ENCODE measurements around the gene HS3ST4.

Gene HS3ST4

DNA sequence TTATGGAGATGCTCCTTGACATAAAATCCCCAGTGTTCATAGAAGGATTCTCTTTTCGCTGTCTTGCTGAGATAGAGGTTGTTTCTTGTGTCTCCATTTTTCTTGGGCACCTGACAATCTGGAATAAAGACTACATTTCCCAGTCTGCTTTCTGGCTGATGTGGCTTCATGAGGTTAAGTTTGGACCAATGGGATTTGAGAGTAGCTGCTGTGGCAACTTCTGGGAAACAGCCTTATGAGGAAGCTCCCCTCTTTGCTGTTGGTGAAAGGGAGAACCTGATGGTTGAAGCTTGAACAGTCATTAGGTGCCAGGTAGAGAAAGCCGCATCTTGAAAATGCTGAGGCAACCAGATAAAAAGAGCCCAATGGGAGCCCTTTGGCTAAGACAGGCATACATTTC lies 24.4 kb downstream of the HS3ST4 start:
- H3K9me3 ChIP-seq (ENCODE audit: insufficient read depth, low read length): no peaks in the 10 kb centered on the region
- no peak overlapping the region for H2AFZ ChIP-seq (ENCODE audit: low read depth, low read length)
- H3K79me2 ChIP-seq (ENCODE audit: low read length): no peaks in the 10 kb centered on the region
- H3K4me1 ChIP-seq (ENCODE audit: low read length): no peaks in the 10 kb centered on the region
- H3K36me3 ChIP-seq (replicated peaks; ENCODE audit: low read depth, low read length): no peaks in the 10 kb centered on the region
- H3K9ac ChIP-seq (ENCODE audit: low read length): no peak overlapping the region
- H4K20me1 ChIP-seq (ENCODE audit: insufficient read depth, low read length): no peaks in the 10 kb centered on the region
- H3K4me2 ChIP-seq (ENCODE audit: low read length): no peak overlapping the region
- no peak overlapping the region for H3K4me3 ChIP-seq (ENCODE audit: low read length)
- H3K27me3 ChIP-seq (ENCODE audit: low read depth, low read length): 0 out of 2 replicates have a peak, but pooled peaks cover 9% of the 10 kb centered on the region
- TF ChIP-seq, protein P1, sequence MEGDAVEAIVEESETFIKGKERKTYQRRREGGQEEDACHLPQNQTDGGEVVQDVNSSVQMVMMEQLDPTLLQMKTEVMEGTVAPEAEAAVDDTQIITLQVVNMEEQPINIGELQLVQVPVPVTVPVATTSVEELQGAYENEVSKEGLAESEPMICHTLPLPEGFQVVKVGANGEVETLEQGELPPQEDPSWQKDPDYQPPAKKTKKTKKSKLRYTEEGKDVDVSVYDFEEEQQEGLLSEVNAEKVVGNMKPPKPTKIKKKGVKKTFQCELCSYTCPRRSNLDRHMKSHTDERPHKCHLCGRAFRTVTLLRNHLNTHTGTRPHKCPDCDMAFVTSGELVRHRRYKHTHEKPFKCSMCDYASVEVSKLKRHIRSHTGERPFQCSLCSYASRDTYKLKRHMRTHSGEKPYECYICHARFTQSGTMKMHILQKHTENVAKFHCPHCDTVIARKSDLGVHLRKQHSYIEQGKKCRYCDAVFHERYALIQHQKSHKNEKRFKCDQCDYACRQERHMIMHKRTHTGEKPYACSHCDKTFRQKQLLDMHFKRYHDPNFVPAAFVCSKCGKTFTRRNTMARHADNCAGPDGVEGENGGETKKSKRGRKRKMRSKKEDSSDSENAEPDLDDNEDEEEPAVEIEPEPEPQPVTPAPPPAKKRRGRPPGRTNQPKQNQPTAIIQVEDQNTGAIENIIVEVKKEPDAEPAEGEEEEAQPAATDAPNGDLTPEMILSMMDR (IDR thresholded peaks at IDR 0.05; ENCODE audit: low read depth, low read length): no peak
- TF ChIP-seq EZH2phosphoT487 (IDR thresholded peaks at IDR 0.05; ENCODE audit: low read depth): no peak
- H3K27ac ChIP-seq (ENCODE audit: low read length): no peak overlapping the region

DNA sequence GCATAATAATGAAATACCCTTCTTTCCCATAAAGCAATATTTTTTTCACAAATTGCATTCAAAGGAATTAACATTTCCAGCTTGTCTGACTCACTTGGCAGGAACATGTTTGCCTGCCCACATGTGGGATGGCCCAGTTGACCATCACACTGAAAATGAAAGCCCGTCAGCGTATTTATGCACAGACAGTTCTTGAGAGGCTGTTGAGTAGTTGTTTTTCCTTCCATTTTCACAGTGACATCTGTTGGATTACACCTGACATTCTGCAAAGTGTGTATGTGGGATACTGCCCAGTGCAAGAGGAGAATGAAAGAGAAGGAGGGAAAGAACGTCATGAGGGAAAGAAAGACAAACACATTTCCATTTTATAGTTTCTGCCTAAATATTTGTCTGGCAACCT lies 29.7 kb downstream of the HS3ST4 start:
- H3K27me3 ChIP-seq (ENCODE audit: low read depth, low read length): 0 out of 2 replicates have a peak, but pooled peaks cover 9% of the 10 kb centered on the region
- no peak overlapping the region for H3K27ac ChIP-seq (ENCODE audit: low read length)
- H3K9me3 ChIP-seq (ENCODE audit: insufficient read depth, low read length): no peaks in the 10 kb centered on the region
- no peaks in the 10 kb centered on the region for H4K20me1 ChIP-seq (ENCODE audit: insufficient read depth, low read length)
- H3K4me2 ChIP-seq (ENCODE audit: low read length): no peak overlapping the region
- no peak overlapping the region for H2AFZ ChIP-seq (ENCODE audit: low read depth, low read length)
- no peak overlapping the region for H3K9ac ChIP-seq (ENCODE audit: low read length)
- no peak overlapping the region for H3K4me3 ChIP-seq (ENCODE audit: low read length)
- H3K79me2 ChIP-seq (ENCODE audit: low read length): no peaks in the 10 kb centered on the region
- no peaks in the 10 kb centered on the region for H3K36me3 ChIP-seq (replicated peaks; ENCODE audit: low read depth, low read length)
- no peaks in the 10 kb centered on the region for H3K4me1 ChIP-seq (ENCODE audit: low read length)
- TF ChIP-seq, protein P1 (IDR thresholded peaks at IDR 0.05; ENCODE audit: low read depth, low read length): no peak
- no peak for TF ChIP-seq EZH2phosphoT487 (IDR thresholded peaks at IDR 0.05; ENCODE audit: low read depth)

DNA sequence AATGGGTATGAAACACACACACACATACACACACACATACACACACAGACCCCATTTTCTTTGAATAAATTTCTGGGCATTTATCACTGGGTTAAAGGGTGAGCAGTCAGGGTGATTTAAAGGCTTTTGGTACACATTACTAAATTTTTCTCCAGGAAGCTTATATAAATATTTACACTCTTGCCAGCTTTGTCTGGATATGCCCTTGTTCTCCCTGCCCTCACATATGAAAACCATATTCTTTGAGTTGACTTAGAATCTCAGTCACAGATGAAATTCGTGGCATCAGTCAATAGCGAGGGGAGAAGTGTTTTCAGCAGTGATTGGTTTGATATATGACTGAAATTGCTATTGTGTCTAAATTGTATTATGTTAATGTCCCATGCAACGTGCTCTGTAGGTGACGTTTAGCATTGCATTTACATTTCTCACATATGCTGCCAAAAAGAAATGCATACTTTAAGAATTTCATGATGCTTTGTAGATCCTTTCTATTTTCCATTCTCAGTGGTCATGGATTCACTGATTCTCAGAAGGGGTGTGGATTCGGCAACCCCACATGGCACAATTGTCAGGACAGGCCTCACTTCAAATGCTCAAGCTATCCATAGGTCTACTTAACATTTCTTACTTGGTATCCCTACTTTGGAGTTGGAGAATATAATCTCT lies 34.8 kb downstream of the HS3ST4 start:
- Histone ChIP-seq H3K27me3 (ENCODE audit: low read depth, low read length) (no peaks in the 10 kb centered on the region), H3K4me1 (ENCODE audit: low read length) (no peaks in the 10 kb centered on the region), H3K36me3 (replicated peaks; ENCODE audit: low read depth, low read length) (no peaks in the 10 kb centered on the region), H3K4me3 (ENCODE audit: low read length) (no peak overlapping the region), H3K9me3 (ENCODE audit: insufficient read depth, low read length) (no peaks in the 10 kb centered on the region), H3K79me2 (ENCODE audit: low read length) (no peaks in the 10 kb centered on the region), H2AFZ (ENCODE audit: low read depth, low read length) (no peak overlapping the region), H3K27ac (ENCODE audit: low read length) (no peak overlapping the region), H3K9ac (ENCODE audit: low read length) (no peak overlapping the region), H3K4me2 (ENCODE audit: low read length) (no peak overlapping the region), H4K20me1 (ENCODE audit: insufficient read depth, low read length) (no peaks in the 10 kb centered on the region)
- TF ChIP-seq EZH2phosphoT487 (IDR thresholded peaks at IDR 0.05; ENCODE audit: low read depth): no peak
- TF ChIP-seq, protein P1 (IDR thresholded peaks at IDR 0.05; ENCODE audit: low read depth, low read length): no peak

DNA sequence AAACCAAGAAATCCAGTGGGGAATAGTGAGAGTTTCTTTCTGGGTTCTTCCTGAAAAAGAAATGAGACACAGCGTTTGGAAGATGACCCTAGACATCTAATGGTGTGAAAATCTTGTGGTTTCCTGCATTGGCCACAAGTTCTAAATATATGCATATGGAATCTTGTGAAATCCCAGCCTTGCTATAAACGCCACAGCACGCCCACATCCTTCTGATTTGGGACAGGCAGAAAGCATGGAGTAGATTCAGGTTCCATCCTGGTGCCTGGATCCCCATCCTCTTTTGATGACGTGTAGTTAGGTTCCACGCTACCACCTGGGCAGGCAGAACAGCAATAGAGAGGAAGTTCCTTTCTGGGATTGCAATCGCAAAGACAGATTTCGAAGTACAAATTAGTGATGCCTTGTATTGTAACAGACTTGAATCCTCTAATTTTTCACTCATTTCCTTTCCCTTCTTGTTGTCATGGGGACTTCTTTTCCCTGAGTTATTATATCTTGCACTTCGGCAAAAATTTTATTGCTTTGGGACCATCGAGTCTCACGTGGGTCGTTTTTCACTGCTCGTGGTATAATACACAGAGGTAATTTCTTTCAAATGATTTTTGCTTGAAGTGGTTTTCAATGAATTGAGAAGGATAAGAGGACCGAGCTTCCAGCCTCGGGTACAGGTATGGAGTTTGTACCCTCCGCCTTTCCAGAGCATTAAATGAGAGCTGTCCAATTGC lies 37.6 kb downstream of the HS3ST4 start:
- Histone ChIP-seq H3K4me3 (ENCODE audit: low read length) (no peak overlapping the region), H3K9me3 (ENCODE audit: insufficient read depth, low read length) (no peaks in the 10 kb centered on the region), H4K20me1 (ENCODE audit: insufficient read depth, low read length) (no peaks in the 10 kb centered on the region), H2AFZ (ENCODE audit: low read depth, low read length) (no peak overlapping the region), H3K27me3 (ENCODE audit: low read depth, low read length) (no peaks in the 10 kb centered on the region), H3K27ac (ENCODE audit: low read length) (no peak overlapping the region), H3K9ac (ENCODE audit: low read length) (no peak overlapping the region), H3K79me2 (ENCODE audit: low read length) (no peaks in the 10 kb centered on the region), H3K4me2 (ENCODE audit: low read length) (no peak overlapping the region), H3K36me3 (replicated peaks; ENCODE audit: low read depth, low read length) (no peaks in the 10 kb centered on the region), H3K4me1 (ENCODE audit: low read length) (no peaks in the 10 kb centered on the region)
- TF ChIP-seq EZH2phosphoT487 (IDR thresholded peaks at IDR 0.05; ENCODE audit: low read depth): no peak
- TF ChIP-seq, protein P1 (IDR thresholded peaks at IDR 0.05; ENCODE audit: low read depth, low read length): no peak
